HG02759 (cell line): Measurements from ENCODE around the gene GTF3C1.
A peak's percentile ranks its signal among the peaks of the same experiment; 100 is the strongest.
"Not testable (repeated sequence)": the region's sequence is repeated elsewhere in the genome, so short reads cannot be mapped to it uniquely, and the experiment has no call there.

Experiments used
- ATAC-seq: cut with Tn5 transposase; IDR thresholded peaks from one replicate; pipeline ENCODE4 v1.9.1; 2021; ENCODE audit warnings: mild to moderate bottlenecking, moderate library complexity; ENCODE audit not compliant: unreplicated experiment

The GTF3C1 gene

DNA sequence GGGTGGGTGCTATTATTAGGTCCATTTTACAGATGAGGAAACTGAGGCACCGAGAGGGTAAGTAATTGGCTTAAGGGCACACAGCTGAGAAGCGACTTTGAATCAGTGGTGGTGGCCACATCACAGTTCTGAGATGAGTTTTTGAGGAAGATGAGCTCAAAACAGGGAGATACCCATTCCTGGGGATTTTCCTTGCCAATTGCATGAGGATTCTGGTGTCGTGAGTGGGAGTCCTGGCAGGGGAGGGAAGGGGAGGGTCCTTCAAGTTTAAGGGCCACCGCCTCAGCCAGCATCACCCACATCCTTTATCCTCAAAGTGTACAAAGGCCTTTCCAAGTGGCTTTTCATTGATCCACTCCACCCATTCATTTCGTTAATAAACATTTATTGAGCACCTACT is 102.4 kb downstream of the GTF3C1 start:
- ATAC-seq = no peak

DNA sequence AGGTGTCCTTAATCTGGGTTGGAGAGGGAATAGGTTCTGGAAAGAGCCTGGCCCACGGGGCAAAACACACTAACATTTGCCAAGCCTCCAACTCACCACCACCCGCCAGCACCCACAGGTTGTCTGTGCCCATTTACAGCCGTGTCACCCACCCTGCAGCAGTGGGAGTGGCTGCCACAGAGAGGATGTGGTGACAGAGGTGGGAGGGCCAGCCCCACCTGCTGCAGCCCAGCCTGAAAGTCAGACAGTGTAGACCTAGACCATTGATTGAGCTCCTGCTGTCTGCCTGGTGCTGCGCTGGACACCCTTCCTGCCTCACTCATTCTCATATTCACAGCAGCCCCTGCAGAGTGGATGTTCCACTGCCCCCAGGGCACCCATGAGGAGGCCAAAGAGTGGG is 103.0 kb downstream of the GTF3C1 start:
- ATAC-seq = no peak

DNA sequence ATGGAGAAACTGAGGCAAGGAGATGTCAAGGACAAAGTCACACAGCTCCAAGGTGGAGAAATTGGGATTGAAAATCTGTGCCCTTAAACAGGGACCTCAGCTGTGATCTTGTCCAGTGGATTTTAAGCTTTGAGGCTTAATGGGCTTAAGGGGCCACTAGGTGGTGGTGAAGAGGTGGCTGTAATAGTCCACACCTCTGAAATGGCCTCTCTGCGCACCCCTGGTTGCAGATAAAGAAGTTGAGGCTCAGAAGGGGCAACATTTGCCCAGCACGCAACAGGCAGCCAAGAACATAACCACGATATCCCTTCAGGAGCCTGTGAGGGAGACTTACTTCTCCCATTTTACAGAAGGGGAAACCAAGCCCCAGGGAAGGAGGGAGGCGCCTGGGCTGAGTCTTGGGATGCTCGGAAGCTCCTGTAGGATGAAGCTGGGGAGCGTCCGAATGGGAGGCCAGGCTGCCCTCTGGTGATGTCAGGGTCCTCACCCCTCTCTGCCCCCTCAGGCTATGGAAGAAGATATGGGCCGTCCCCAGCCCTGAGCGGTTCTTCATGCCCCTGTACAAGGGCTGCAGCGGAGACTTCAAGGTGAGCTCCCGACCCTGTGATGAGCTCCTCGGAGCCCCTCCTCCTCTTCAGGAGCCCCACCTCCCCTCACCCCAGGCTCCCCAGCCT is 104.1 kb downstream of the GTF3C1 start:
- ATAC-seq = no peak

DNA sequence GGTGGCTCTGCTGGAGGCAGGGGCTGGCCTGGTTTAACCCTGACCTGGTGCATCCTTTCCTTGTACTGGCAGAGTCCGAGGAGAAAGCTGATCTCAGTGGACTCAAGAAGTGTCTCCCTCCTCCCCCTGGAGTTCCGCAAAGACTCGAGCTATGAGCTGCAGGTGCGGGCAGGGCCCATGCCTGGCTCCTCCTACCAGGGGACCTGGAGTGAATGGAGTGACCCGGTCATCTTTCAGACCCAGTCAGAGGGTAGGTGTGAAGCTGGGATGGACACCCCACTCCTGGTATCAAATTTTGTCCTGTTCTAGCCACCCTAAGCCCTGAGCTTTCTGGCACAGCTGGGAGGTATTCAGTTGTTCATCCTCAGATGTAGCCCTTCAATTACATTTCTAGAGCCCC is 105.2 kb downstream of the GTF3C1 start:
- no peak for ATAC-seq

DNA sequence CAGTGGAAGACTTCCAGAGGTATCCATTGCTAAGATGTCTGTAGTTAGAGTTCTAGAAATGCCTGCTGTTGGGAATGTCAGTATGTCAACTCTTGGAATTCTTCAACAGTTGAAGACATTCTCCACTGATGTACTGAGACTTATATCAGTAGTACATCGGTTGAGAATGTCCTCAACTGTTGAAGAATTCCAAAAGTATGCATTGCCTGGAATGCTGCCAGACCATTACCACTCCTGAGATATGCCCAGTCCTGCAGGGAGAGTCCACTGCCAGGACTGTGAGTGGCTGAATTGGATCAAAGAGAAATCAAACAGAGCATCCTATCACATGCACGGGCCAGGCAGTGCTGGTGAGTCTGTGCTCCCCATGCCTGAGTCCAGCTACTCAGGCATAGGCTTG is 105.7 kb downstream of the GTF3C1 start:
- ATAC-seq = no peak

DNA sequence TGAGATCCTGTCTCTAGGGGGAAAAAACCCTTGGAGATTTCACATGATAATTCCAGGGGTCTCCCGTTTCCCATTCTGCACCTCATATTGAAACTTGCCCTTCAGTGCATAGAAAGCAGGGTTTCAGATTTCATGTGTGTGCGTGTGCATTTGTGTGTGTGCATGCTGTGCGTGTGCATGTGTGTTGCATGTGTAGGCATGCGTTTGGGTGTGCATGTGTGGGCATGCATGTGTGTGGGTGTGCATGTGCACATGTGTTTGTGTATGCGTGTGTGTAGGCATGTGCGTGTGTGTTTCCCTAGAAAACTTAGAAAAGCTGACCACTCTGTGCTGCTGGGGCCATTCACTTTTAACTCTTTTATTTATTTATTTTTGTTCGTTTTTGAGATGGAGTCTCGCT is 107.7 kb downstream of the GTF3C1 start:
- ATAC-seq = no peak

DNA sequence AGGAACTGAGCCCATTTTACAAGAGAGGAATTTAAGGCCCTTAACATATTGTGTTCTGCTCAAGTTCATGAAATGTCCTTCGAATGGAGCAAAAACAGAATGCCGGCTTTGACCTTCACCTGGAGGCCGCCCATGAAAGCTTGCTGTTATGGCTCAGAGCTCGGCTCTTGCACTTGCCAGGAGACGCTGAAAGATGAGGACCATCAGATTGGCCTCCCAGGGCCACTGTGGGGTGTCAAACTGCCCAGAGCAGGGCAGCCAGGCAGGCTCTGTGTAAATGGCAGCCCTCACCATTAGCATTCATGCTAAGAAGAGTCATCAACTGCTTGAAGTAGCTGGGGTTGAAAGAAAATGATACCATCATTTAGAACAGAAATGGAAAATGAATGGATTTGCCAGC is 108.4 kb downstream of the GTF3C1 start:
- no peak for ATAC-seq

DNA sequence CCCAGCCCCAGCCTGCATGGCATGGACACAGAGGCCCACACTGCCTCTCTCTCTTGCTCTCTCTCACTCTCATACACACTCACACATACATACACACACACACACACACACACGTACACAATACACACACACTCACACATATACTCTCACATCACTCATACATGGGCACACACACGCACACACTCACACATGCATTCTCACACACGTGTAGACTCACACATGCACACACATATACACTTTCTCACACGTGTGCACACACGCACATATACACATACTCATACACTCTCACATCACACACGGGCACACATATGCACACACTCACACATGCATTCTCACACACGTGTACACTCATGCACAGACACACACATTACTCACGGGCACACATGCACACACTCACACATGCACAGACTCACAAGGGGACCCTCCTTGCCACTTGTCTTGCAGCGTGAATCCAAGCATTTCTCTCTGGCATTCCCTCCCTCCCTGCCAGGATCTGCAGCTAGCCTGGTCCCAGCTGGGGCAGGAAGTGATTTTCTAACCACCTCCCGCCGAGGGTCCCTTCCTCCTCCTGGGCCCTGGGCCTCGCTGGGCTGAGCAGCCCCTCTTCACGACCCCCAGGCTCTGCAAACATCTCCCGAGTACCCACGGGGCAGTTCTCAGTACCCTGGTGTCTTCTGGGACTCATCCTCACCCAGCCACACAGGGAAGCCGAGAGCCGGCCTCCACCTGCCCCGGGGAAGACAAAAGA is 110.3 kb downstream of the GTF3C1 start:
- ATAC-seq = no peak

DNA sequence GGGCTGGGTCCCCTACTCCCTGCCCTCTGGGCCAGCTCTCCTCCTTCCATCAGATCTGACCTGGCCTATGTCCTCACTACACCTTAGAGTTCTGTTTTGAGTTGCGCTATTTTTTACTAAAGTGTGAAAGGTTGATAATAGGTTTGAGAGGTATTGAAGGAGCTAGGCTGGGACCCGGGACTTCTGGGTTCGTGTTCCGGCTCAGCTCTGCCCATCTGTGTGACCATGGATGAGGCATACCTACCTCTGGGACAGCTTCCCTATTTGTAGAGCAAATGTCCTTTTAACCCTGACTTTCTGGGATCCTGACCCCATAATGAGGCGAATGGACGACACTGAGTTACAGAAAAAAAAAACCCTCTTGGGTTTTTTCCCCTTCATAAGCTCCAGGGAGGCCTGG is 111.8 kb downstream of the GTF3C1 start:
- no peak for ATAC-seq

DNA sequence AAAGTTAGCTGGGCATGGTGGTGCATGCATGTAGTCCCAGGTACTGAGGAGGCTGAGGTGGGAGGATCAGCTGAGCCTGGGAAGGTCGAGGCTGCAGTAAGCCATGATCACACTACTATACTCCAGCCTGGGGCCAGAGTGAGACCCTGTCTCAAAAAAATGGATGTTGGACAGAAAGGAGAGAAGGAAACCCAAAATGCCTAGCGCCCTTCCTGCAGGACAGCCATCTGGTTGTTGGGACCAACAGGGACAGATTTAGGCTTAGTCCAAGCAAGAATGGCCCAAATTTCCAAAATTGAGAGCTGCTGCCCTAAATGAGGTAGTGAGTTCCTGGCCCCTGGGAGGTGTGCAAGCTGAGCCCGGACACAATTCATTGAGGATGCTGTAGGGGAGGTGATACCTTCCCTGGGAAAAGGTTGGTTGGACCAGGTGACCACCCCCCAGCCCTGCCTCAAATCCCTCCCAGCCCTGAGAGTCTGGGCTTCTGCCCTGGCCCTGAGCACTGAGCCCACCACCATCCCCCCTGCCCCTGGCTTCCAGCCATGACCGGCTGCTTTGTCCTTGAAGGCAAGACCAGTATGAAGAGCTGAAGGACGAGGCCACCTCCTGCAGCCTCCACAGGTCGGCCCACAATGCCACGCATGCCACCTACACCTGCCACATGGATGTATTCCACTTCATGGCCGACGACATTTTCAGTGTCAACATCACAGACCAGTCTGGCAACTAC is 112.6 kb downstream of the GTF3C1 start:
- no peak for ATAC-seq

DNA sequence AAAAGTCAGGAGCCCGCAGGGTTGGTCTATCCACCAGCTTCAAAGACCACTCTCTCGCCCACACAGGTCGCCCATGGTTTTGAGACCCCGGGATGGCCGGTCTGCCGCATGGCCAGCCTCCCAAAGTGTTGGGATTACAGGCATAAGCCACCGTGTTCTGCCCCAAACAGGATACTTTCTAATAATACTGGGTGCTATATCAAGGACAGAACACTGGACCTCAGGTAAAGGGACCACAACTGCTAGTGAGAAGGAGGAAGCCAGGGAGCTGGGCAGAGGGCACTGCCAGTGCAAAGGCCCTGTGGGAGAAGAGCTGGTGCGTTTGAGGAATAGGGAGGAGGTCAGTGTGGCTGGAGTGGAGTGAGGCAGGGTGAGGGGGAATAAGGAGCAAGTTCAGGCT is 113.6 kb downstream of the GTF3C1 start:
- no peak for ATAC-seq

DNA sequence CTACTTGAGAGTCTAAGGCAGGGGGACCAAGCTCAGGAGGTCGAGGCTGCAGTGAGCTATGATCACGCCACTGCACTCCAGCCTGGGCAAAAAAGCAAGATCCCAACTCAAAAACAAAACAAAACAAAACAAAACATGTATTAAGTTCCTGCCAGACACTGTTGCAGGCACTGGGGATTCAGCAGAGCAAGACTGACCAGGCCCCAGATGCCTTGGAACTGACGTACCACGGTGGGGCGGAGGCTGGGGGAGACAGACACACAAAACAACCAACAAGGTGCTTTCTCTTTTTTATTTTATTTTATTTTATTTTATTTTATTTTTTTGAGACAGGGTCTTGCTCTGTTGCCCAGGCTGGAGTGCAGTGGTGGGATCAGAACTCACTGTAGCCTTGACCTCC is 114.6 kb downstream of the GTF3C1 start:
- ATAC-seq = not testable (repeated sequence)

DNA sequence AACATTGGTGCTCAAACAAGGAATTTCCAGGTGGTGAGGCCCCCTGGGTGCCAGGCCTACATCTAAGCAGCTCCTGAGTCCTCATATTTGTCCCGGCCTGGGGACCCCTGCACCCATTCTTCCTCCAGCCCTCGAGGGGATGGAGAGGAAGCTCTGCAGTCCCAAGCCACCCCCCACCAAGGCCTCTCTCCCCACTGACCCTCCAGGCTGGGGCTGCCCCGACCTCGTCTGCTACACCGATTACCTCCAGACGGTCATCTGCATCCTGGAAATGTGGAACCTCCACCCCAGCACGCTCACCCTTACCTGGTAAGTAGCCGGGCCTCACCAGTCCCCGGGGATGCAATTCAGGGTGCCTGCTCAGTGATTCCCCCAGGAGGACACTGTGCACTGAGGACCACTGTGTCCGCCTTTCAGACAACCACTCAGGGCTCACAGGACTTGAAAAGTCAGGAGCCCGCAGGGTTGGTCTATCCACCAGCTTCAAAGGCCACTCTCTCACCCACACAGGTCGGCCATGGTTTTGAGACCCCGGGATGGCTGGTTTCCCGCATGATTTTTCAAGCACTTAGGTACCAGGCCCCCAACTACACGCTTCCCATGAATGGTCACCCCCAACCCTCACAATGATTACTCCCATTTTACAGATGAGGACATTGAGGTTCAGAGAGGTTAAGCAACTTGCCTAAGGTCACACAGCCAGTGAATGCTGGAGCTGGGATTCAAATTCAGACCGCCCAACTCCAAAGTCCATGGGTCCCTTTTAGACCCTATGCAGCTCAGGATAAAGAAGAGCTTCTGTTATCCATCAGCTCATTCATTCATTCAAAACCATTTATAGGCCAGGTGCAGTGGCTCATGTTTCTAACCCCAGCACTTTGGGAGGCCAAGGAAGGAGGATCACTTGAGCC is 115.3 kb downstream of the GTF3C1 start:
- ATAC-seq = no peak

DNA sequence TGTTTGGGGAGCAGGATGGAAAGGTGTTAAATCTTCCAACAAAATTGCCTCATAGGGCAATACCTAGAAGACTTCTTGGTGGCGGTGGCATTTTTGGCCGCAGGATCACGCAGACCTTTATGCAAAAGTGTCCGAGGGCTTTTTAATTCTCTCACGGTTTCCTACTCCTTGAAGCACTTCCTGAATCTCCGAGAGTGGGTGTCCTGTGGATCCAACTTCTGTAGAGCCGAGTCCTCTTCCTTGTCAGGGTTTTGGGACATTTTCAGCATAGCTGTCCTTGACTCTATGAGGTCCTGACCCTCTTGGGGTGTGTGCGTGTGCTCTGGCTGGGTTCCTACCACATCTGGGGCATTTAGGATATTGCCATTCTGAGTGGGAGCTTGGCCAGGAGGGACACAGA is 116.1 kb downstream of the GTF3C1 start:
- ATAC-seq = no peak

DNA sequence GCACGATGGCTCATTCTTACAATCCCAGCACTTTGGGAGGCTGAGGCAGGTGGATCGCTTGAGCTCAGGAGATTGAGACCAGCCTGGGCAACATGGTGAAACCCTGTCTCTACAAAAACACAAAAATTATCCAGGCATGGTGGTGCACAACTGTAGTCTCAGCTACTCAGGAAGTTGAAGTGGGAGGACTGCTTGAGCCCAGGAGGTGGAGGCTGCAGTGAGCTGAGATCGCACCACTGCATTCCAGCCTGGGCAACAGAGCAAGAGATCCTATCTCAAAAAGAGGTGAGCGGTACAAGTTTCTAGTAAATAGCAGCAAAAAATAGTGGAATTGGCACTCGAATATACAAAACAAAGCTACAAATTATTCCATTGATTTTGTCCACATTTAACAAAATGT is 116.5 kb downstream of the GTF3C1 start:
- ATAC-seq = not testable (repeated sequence)

DNA sequence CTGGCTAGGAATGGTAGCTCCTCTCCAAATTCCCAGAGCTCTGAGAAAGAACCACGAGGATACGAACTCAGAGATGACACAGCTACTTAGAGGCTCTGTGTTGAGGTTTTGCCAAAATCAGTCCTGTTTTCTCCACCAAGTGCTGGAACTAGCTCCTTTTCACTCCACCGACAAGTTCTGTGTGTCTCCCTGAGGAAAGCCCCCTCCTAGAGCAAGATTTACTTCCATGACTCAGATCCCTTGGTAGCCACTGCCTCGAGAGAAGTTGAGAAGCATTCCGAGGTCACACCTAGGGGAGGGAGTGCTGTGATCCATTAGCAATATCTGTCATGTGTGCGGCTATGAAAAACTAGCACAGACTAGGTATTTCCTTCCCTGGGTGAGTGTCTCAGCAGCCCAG is 117.2 kb downstream of the GTF3C1 start:
- ATAC-seq = no peak

DNA sequence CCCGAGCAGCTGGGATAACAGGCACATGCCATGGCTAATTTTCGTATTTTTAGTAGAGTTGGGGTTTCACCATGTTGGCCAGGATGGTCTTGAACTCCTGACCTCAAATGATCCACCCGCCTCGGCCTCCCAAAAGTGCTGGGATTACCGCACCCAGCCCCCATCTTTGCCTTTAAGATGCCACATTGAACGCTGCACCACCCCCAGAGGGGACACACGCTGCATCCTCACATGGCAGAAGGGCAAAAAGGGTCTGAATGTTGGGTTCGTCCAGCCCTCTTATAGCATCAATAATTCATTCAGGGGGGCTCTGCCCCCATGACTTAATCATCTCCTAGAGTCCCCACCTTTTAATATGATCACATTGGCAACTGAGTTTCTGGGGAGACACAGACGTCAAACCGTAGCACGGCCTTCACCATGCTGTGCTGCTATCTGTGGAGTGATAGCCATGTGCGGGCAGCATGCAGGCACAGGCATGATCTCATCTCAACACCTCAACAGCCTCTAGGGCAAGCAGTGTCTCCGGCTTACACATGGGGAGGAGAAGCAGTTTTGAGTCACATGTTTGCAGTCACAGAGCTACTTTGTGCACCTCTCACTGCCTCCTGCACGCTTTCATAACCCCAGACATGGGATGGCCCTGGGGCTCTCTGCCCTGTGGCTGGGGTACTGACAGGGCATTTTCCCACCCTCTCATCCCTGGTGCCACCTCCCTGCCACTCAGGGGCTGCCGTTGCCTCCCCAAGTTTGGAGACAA is 117.8 kb downstream of the GTF3C1 start:
- ATAC-seq = peak; percentile 31

DNA sequence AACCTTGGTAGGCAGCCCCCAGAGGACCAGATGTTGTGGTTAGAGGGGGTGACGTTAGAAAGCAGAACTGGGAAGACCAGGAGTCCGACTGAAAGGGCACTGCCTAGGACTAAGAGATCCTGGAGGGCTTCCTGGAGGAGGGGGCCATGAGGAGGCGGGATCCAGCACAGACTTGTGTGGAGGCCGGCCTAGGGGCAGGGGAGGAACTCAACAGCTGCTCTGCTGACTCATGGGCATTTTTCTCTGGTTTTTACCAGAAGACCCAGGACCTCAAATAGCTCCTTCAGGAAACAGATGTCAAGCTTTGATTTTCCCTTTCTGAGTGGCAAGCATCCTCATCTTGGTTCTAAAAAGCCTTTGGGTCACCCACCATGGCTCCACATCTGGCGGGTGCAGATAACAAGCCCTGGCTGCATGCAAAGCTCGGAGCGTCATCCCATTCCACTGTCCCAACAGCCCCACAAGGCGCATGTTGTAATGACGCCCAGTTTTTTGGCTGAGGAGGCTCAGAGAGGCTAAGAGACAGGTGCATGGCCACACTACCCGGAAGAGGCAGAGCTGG is 118.7 kb downstream of the GTF3C1 start:
- peak; percentile 33 for ATAC-seq

DNA sequence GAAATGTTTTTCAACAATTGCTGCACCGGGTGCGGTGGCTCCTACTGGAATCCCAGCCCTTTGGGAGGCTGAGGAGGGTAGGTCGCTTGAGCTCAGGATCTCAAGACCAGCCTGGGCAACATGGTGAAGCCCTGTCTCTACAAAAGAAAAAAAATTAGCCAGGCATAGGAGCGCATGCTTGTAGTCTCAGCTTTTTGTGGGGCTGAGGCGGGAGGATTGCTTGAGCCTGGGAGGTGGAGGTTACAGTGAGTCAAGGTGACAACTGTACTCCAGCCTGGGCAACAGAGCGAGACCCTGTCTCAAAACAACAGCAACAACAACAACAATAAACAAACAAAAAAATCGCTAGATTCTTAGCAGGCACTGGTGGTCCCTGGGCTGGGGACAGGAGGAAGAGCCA is 119.2 kb downstream of the GTF3C1 start:
- peak; percentile 1 for ATAC-seq

DNA sequence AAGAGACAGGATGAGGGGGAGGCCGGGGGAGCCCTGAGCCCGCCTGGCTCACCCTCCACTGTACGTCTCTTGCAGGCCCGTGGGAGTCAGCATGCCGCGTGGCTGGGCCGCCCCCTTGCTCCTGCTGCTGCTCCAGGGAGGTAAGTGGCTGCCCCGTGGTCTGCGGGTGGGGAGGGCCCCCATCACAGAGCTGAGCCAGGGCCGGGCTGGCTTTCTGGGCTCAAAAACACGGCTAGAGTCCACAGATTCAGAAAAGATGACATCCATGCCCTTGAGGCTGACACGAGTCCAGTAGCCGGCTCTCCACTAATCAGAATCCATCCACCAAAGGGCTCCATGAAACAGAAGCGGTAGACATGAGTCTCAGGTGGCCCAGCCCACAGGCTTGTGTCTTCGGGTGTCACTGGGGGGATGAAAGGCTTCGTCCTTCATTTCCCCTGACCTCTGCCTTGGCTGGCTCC is 119.7 kb downstream of the GTF3C1 start:
- ATAC-seq = no peak
